Stimulated activated naive CD4-positive, alpha-beta T cell (primary cell): ENCODE results near the gene LEMD1.
A peak's percentile ranks its signal among the peaks of the same experiment; 100 is the strongest.
"Not testable (repeated sequence)": the region's sequence is repeated elsewhere in the genome, so short reads cannot be mapped to it uniquely, and the experiment has no call there.

Source experiments
- DNase-seq, 6 experiments: peaks; one replicate each; lab custom pipeline; 2025; lab: John Stamatoyannopoulos, UW

LEMD1 gene

GRCh38 chr1:205429762-205430695 lies 8.2 kb upstream of the LEMD1 start:
- no peak for DNase-seq

- no peak for DNase-seq
Measured at GRCh38 chr1:205424901-205425600, 3.2 kb upstream of the LEMD1 start.

GRCh38 chr1:205423814-205424399 lies 2.1 kb upstream of the LEMD1 start:
- no peak for DNase-seq

- DNase-seq, result no peak
Measured at GRCh38 chr1:205422993-205423642, 1.3 kb upstream of the LEMD1 start.

GRCh38 chr1:205420938-205421337 lies 918 bp downstream of the LEMD1 start:
- DNase-seq, result no peak

GRCh38 chr1:205417870-205418635 lies 3.8 kb downstream of the LEMD1 start:
- no peak for DNase-seq

- DNase-seq, result no peak
Measured at GRCh38 chr1:205416322-205416721, 5.5 kb downstream of the LEMD1 start.

- no peak for DNase-seq
Measured at GRCh38 chr1:205410581-205411298, 11.1 kb downstream of the LEMD1 start.

- DNase-seq, result no peak
Measured at GRCh38 chr1:205407970-205408369, 13.9 kb downstream of the LEMD1 start.

- peak in 2 of 6 experiments; percentile 12 to 15 for DNase-seq
Measured at GRCh38 chr1:205406252-205406651, 15.6 kb downstream of the LEMD1 start.

- not testable (repeated sequence) for DNase-seq
Measured at GRCh38 chr1:205404484-205404883, 17.4 kb downstream of the LEMD1 start.

- no peak for DNase-seq
Measured at GRCh38 chr1:205398586-205398985, 23.3 kb downstream of the LEMD1 start.

GRCh38 chr1:205396967-205397616 lies 24.8 kb downstream of the LEMD1 start:
- peak in 1 of 6 experiments; percentile 18 for DNase-seq

GRCh38 chr1:205395616-205396015 lies 26.2 kb downstream of the LEMD1 start:
- DNase-seq, result no peak

- no peak for DNase-seq
Measured at GRCh38 chr1:205392650-205393049, 29.2 kb downstream of the LEMD1 start.

GRCh38 chr1:205391386-205391785 lies 30.5 kb downstream of the LEMD1 start:
- no peak for DNase-seq

GRCh38 chr1:205387845-205388244 lies 34.0 kb downstream of the LEMD1 start:
- no peak for DNase-seq

GRCh38 chr1:205382990-205383389 lies 38.9 kb downstream of the LEMD1 start:
- not testable (repeated sequence) for DNase-seq

GRCh38 chr1:205382561-205382960 lies 39.3 kb downstream of the LEMD1 start:
- DNase-seq, result no peak

GRCh38 chr1:205381305-205381704 lies 40.6 kb downstream of the LEMD1 start:
- DNase-seq, result no peak
